GM18502 (cell line): ENCODE data around the gene CARD10.
"Not testable (repeated sequence)": the region's sequence is repeated elsewhere in the genome, so short reads cannot be mapped to it uniquely, and the experiment has no call there.

Source experiments
- ATAC-seq: cut with Tn5 transposase; IDR thresholded peaks from one replicate; pipeline ENCODE4 v1.9.1; 2021; ENCODE audit warnings: mild to moderate bottlenecking; ENCODE audit not compliant: unreplicated experiment, poor library complexity

CARD10 gene

GRCh38 chr22:37557321-37558001 lies 38.2 kb upstream of the CARD10 start:
- ATAC-seq, result no peak

- no peak for ATAC-seq
Observed at GRCh38 chr22:37556710-37557109, 37.5 kb upstream of the CARD10 start.

DNA sequence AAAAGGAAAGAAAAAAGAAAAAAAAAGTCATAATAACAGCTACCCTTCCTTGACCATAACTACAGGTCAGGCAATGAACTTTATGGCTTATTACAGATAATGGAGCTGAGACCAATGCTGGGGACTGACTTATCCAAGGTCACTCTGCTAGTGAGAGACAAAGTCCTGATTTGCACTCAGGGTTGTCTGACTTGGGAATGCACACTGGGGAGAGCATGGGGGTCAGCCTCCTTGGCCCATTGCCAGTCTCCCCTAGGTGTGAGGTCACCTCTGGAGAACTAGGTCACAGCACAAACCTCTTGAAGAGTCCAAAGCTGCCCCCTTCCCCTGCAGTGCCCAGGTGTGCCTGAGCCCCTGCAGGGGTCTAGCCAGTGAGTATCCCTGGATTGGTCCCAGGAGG lies 35.8 kb upstream of the CARD10 start:
- no peak for ATAC-seq

- ATAC-seq, result no peak
Observed at GRCh38 chr22:37553725-37554124, 34.5 kb upstream of the CARD10 start.

- no peak for ATAC-seq
Observed at GRCh38 chr22:37552524-37553163, 33.4 kb upstream of the CARD10 start.

GRCh38 chr22:37551981-37552380 lies 32.8 kb upstream of the CARD10 start:
- no peak for ATAC-seq

- not testable (repeated sequence) for ATAC-seq
Observed at GRCh38 chr22:37550921-37551320, 31.7 kb upstream of the CARD10 start.

DNA sequence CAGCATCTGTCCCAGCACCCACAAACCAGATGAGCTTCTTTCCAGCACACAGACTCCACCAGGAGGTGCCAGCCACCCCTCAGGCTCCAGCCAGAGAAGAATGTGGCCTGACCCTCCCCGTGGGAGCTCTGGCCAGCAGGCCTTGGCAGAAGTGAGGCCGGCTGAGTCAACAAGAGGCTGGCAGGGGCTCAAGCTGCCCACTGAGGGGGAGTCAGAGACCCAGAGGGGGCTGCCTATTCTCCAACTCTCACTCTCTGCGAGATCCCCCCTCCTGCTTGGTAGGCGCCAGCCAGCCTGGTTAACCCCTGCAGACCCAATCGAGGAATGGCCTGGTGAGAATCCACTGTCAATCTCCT lies 30.5 kb upstream of the CARD10 start:
- no peak for ATAC-seq

DNA sequence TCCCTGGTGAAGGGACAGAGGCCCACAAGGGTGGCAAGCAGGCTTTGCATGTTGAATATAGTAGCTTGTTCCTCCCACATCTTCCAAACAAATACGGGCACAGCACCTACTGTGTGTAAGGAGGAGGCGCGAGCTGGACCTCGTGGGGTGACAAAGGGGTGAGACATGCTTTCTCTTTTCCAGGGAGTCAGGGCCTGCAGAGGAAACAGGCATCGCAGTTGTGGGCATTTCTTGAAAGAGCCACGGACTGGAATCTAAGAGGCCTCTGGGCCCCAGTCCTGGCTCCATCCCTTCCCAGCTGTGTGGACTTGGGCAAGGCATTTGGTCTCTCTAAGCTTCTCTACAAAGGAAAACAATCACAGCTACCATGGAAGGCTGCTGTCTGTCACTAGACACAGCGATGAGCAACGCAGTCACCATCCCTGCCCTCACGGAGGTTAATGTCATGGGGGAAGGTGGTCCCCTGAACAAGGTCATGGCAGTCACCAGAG lies 28.1 kb upstream of the CARD10 start:
- ATAC-seq, result no peak

DNA sequence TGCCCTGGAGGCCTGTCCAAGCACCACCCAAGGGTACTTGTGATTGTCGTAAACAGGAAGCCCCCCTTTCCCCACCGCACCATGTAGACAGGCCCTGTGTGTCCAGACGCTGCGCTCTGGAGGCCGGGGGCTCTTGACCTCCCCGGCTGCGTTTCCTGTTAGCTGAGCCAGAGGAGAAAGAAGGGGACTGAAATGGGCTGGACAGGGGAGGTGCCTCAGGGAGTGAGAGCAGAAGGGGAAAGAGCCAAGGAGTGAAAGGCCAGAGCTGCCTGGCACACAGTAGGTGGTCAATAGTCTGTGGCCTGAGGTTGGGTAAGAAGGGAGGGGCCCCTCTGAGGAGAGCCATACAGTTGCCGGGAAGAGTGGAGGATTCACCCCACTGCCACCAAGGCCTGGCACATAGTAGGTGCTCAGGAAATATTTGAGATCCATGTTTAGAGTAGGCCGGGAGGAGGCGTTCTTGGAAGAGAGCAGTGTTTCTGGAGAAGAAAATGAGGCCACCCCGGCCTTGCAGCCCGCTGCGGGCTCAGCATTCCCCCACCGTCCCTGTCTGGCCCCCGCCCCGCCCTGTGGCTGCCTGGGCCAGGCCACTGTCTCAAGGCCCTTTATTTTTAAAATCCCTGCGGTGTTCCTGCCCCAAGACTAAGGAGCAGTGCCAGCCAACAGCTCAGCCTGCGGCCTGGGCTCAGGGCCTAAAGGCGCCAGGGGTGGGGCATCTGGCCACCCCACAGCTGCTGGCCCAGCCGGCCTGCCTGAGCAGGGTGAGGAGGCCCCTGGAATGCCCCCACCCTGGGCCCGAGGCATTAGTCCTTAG lies 27.4 kb upstream of the CARD10 start:
- no peak for ATAC-seq

GRCh38 chr22:37545703-37546436 lies 26.7 kb upstream of the CARD10 start:
- ATAC-seq, result no peak

DNA sequence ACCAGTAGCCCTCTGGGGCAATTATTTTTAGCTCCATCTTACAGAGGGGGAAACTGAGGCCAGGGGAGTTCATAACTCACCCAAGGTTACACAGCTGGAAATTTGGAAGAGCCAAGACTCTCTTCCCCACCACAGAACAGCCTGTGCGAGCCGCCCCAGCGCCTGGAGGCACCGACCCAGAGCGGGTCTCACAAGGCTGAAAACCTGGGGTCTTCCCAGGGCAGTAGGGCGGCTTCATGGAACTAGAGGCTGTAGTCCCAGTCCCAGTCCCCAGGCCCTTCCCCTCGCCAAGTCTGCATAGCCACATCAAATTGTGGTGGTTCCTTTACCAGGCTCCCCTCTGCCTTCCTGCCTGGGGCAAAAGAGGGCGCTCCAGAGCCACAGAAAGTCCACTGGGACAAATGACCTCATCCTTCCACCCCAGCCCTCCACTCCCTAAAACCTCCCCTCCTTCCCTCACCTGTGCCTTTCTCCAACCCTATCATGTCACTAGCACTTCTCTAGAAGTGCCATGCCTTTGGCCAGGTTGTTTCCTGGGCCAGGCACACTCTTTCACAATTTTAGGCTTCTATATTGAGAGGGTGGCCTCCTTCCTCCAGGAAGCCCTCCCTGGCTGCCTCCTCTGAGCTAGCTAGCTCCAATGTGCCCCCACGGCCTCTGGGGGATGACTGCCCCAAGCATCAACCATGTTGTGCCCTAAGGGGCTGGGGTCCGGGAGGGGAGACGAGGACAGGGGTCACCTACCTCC lies 25.9 kb upstream of the CARD10 start:
- no peak for ATAC-seq

DNA sequence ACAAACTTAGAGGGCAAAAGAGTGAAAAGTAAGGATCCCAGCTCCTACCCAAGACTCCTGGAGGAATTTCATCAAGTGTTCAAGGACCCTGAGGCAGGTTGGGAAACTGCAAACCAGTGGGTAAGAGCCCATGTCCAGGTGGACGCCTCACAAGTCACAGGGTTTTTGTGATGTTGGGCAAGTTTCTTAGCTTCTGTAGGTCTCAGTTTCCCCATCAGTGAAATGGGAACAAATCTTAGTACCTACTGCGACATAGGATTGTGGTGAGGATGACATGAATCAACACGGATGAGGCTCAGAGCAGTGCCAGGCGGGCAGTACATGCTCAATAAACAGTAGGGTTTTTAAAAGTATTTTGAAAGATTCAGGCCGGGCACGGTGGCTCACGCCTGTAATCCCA lies 23.7 kb upstream of the CARD10 start:
- ATAC-seq, result no peak

DNA sequence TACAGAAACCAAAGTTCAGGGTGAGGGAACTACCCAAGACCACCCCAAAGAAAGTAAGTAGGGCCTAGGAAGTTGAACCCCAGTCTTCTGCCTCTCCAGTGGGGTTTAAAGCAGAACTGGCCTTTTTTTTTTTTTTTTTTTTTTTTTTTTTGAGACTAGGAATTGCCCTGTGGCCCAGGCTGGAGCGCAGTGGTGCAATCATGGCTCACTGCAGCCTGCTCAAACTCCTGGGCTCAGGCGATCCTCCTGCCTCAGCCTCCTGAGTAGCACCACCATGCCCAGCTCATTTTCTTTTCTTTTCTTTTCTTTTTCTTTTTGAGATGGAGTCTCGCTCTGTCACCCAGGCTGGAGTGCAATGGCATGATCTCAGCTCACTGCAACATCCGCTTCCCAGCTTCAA lies 23.2 kb upstream of the CARD10 start:
- not testable (repeated sequence) for ATAC-seq

DNA sequence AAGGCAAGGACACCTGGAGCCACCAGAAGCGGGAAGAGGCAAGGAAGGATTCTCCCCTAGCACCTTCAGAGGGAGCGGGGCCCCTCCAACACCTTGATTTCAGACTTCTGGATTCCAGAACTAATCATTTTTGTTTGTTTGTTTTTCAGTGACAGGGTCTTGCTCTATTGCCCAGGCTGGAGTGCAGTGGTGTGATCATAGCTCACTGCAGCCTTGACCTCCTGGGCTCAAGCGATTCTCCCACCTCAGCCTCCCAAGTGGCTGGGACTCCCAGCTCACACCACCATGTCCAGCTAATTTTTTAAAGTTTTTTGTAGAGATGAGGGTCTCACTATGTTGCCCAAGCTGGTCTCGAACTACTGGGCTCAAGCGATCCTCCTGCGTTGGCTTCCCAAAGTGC lies 20.6 kb upstream of the CARD10 start:
- not testable (repeated sequence) for ATAC-seq

GRCh38 chr22:37538590-37539357 lies 19.6 kb upstream of the CARD10 start:
- ATAC-seq, result peak; percentile 78

DNA sequence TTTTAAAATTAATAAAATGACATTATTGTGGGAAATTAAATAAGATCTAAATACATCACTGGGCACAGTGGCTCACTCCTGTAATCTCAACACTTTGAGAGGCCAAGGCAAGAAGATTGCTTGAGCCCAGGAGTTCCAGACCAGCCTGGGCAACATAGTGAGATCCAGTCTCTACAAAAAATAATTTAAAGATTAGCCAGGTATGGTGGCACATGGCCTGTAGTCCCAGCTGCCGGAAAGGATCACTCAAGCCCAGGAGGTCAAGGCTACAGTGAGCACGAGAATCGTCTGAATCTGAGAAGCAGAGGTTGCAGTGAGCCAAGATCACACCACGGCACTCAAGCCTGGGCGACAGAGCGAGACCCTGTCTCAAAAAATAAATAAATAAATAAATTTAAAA lies 15.9 kb upstream of the CARD10 start:
- no peak for ATAC-seq

DNA sequence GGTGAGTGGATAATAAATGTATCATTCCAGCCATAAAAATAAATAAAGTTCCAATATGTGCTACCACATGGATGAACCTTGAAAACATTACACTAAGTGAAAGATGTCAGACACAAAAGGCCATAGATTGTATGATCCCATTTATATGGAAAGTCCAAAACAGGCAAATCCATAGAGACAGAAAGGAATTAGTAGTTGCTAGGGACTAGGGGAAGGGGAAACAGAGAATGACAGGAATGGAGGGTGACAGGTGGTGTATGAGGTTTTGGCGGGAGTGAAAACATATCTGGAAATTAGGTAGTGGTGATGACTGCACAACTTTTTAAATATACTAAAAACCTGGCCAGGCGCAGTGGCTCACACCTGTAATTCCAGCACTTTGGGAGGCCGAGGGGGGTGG lies 15.2 kb upstream of the CARD10 start:
- ATAC-seq, result no peak

- ATAC-seq, result no peak
Observed at GRCh38 chr22:37533995-37534394, 14.8 kb upstream of the CARD10 start.
